NCI-H1436 (cell line): ENCODE measurements around the gene NSG1.
"Not testable (repeated sequence)": the region's sequence is repeated elsewhere in the genome, so short reads cannot be mapped to it uniquely, and the experiment has no call there.

Experiments
- DNase-seq: peaks from one replicate; lab custom pipeline; 2025; lab: John Stamatoyannopoulos, UW

NSG1 gene, protein sequence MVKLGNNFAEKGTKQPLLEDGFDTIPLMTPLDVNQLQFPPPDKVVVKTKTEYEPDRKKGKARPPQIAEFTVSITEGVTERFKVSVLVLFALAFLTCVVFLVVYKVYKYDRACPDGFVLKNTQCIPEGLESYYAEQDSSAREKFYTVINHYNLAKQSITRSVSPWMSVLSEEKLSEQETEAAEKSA

DNA sequence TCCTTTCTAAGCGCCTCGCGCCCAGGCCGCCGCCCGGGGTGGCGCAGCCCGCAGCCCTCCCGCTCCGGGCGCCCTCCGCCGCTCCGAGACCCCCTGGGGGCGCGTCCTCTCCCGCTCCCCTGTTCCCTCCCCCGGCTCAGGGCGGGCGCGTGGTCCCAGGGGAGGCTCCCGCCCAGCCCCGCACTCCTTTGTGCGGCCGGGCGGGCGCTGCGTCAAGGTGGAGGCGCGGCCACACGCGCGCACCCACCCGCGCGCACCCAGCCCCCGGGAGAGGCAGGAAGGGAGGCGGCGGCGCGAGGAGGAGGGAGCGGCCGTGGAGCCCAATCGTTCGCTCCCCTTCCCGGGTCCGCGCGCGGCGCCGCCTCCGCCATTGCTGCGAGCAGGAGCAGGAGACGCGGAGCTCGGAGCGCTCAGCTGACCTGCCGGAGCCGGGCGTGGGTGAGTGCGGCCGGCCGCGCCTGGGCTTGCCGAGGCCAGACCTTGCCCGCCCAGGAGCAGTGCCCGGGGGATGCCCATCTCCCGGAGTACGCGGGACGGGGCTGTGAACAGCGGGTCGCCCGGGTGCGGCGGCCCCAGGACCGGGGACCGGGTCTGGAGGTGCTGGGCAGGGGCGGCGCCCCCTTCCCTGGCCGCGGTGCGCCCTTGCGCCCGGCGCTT lies at the start of gene NSG1:
NSG1 (plus strand) TSS at position 367 of the 657 bp plus-strand sequence. CDS start 528 bp downstream, outside the sequence.
- no peak for DNase-seq

GRCh38 chr4:4338210-4339001 lies 48.5 kb upstream of the NSG1 start:
- no peak for DNase-seq

- no peak for DNase-seq
Measured at GRCh38 chr4:4339504-4340085, 47.3 kb upstream of the NSG1 start.

DNA sequence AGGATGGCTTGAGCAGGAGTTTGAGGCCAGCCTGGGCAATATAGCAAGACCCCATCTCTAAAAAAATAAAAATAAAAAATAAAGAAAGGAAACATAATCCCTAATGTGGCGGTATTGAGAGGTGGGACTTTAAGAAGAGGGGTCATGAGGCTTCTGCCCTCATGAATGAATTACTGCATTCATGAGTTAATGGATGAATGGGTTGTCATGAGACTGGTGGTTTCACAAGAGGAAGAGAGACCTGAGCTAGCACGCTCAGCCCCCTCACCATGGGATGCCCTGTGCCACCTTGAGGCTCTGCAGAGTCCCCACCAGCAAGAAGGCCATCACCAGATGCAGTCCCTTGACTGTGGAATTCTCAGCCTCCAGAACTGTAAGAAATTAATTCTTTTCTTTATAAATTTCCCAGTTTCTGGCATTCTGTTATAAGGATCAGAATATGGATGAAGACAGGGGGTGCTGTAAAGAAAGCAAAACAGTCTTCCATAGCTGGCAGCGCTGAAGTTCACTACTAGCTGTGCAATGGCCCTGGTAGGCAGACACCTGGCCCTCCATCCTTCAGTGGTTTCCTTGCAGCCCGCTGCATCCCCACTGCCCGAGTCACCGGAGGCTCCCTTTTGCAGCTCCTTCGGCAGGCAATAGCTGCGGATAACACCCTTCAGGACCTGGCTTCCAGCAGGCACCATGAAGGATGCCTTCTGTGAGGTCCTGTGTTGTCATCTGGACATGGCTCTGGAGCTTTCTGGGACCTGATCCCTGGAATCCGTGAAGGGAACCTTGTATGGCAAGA lies 44.8 kb upstream of the NSG1 start:
- no peak for DNase-seq

- DNase-seq, result no peak
Measured at GRCh38 chr4:4343038-4343437, 43.9 kb upstream of the NSG1 start.

DNA sequence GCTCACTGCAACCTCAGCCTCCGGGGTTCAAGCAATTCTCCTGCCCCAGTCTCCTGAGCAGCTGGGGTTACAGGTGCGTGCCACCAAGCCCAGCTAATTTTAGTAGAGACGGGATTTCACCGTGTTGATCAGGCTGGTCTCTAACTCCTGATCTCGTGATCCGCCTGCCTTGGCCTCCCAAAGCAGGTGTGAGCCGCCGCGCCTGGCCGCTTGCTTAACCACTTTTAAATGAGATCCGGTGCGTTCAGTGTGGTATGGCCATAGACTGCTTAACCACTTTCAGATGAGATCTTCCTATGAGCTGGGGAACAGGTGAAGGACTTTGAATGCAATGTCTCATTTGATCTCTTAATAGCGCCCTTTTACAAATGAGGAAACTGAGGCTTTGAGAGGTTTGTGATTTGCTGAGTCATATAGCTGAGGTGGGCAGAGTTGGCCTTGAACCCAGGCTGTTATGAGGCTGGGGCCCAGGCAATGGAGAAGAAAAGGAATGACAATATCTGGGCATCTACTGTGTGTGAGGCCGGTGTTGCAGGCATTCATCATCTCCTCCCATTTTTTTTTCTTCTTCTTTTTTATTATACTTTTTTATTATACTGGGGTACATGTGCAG lies 41.9 kb upstream of the NSG1 start:
- DNase-seq, result no peak

DNA sequence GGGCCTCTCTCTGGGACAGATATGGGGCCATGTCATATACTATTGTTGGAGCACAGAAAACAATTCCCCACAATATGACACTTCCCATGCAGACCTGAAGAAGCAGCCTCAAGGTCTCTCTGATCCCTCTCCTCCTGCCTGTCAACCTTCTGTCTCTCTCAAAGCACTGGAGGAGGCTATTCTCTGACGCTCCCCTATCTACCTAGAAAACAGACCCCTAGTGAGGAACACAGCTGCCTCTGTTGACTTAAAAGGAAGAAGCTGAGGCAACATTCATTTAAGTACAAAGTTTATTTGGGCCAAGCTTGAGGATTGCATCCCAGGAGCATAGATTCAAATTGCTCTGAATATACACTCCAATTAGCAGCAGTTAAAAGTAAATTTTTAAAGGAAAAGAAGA lies 39.3 kb upstream of the NSG1 start:
- no peak for DNase-seq

DNA sequence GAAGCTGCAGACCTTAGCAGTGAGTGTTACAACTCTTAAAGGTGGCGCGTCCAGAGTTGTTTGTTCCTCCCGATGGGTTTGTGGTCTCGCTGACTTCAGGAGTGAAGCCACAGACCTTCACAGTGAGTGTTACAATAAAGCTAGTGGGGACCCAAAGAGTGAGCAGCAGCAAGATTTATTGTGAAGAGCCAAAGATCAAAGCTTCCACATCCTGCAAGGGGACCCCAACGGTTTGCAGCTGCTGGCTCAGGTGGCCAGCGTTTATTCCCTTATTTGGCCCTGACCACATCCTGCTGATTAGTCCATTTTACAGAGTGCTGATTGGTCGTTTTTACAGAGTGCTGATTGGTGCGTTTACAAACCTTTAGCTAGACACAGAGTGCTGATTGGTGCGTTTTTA lies 38.3 kb upstream of the NSG1 start:
- DNase-seq, result not testable (repeated sequence)

- DNase-seq, result no peak
Measured at GRCh38 chr4:4349867-4350266, 37.0 kb upstream of the NSG1 start.

GRCh38 chr4:4350909-4351308 lies 36.0 kb upstream of the NSG1 start:
- DNase-seq, result no peak

GRCh38 chr4:4355302-4355701 lies 31.6 kb upstream of the NSG1 start:
- DNase-seq, result no peak

DNA sequence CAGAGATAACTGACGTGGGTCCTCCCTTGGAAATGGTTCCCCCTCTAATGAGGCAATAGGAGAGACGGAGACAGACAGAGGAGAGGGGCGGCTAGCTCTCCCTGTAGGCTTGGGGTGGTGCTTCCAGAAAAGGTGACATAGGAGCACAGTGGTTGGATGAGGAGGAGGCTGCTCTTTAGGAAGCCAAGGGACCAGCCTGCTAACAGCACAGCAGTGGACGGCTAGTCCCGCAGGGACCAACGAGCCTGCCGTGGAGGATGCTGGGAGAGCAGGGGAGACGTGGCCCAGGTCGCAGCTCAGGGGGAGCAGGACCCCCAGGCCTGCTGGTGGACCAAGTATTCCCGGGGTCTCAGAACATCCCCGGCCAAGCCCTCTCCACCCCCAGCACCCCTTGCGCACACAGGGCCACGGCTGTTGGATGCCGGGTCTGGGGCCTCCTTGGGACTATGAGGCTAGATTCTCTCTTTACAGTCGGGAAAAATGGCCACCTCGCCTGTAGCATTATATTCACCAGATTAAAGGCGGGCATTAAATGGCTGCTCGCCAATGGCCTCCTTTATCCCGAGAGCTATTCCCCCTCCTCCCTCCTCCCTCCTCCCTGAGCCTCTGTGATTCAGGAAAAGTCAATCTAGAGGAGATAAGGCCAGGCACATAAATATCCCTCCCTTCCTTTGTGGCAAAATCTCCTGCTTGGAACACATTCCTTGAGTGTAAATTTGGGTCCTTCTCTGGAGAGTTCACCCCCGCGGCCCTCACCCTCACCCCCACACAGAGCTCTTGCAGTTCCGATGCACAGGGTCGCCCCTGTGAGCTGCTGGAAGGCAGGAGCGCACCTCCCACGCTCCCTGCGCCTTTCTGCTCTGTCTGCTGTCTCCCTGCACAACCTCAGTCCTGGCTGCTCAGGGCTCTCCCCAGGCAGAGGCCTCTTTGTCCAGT lies 30.5 kb upstream of the NSG1 start:
- DNase-seq, result no peak

GRCh38 chr4:4358093-4358854 lies 28.6 kb upstream of the NSG1 start:
- DNase-seq, result no peak

GRCh38 chr4:4361883-4362282 lies 25.0 kb upstream of the NSG1 start:
- DNase-seq, result no peak

DNA sequence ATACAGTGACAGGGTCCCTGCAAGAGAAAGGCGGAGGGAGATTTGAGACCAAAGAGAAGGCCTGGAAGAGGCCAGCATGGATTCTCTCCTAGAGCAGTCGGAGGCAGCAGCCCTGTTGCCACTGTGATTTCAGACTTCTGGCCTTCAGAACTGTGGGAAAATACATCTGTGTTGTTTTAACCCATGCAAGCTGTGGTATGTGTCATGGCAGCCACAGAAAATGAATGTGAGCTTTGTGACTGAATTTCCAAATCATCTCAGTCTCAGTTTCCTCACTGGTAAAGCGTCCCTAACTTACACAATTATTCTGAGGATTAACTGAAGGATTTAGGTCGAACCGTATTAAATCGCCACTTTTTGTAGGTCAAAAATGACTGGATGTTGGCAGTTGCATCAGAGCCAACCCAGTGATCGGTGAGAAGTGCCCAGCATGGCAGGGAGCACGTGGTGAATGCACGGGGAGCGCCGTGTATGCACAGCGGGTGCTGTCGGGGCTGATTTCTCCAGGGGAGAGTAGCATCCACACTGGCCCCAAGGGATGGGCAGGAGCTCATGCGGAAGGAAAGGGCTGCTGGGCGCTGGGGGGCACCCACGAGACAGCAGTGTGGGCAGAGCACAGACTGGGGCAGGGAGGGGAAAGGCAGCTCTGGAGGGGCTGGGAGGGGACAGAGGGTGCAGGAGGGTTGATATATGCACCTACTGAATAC lies 23.8 kb upstream of the NSG1 start:
- DNase-seq, result no peak

DNA sequence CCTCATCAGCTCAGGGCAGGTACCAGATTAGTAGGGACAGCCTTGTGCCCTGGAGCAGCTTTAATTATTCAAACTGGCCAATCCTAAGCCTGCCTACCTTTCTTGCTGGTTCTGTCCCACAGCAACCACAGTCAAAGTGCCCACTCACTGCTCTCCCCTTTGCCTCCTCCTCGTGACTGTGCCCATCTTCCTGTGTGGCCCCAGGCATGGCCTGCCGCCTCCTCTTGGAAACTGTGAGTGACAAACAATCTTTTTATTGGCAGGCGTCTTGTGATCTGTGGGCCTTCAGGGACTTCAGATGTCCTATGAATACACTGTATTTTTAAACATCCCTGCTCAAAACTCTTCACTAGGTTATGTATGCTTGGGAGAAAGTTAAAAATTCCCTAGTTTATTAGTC lies 22.8 kb upstream of the NSG1 start:
- no peak for DNase-seq

GRCh38 chr4:4364486-4365208 lies 22.3 kb upstream of the NSG1 start:
- DNase-seq, result no peak

DNA sequence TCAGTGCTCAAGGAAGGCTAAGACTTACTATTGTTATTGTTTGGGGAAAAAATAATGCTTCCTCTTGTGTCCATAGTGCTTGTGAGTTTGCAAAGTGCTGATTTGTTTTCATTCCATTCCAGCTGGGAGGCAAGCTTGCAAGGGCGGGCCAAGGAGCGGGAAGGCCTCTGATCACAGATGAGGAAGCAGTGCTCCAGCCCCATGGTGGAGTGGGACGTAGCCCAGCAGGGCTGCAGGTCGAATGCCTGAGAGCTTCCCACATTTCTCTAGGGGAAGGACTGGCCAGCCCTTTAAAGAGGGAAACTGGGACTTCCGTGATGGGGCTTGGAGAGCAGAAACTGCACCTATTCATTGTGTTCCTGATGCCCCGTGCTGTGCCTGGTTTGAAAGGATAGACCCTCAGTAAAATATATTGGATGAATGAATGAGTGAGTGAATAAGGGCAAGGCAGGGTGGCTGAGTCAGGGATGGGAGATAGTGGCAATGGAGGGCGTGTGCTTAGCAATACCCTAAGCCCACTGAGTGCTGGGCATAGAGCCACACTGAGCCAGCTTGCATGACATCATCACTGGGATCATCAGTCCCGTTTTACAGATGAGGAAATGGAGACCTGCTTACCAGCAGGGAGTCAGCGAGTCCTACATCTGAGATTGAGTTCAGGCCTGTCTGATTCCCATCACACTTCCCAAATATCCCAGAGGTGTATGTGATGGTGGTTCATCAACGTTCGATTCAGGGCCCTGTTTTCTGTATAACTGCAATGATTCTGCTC lies 17.9 kb upstream of the NSG1 start:
- DNase-seq, result no peak
